Stimulated activated CD8-positive, alpha-beta memory T cell treated with anti-CD3 and anti-CD28 coated beads, Interleukin-4, amount 100 ng/mL, for 4 hours (primary cell): ENCODE measurements around the gene CPEB3.
"Not testable (repeated sequence)": the region's sequence is repeated elsewhere in the genome, so short reads cannot be mapped to it uniquely, and the experiment has no call there.

Source experiments
- DNase-seq, 2 donors: peaks; one replicate each; pipeline ENCODE4 v3.0.0-alpha.2; 2020; ENCODE audit warnings: low read depth in 2 of 2, low spot score in 1 of 2

CPEB3 gene

GRCh38 chr10:92290837-92291615 lies at the start of gene CPEB3, which contains the start of gene MARCHF5:
CPEB3 (minus strand) TSS chr10:92291078; CDS start chr10:92240350, 50,728 bp downstream.
MARCHF5 (plus strand) TSS chr10:92291167; CDS start chr10:92291495, 328 bp downstream.
- DNase-seq: peak; percentile 68 to 81

DNA sequence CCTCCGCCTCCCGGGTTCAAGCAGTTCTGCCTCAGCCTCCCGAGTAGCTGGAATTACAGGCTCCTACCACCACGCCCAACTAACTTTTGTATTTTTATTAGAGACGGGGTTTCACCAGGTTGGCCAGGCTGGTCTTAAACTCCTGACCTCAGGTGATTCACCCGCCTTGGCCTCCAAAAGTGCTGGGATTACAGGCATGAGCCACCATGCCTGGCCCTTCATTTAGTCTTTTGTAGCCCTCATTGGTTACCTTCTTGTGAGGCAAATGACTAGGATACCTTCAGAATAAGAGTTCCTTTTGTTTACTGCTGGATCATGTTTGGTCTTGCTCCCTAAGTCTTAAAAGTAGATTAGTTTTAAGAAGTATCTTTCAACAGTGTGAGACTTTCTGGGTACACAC lies 39.0 kb upstream of the CPEB3 start:
- DNase-seq: not testable (repeated sequence)

- DNase-seq: no peak
These were observed 38.1 kb upstream of the CPEB3 start for GRCh38 chr10:92328993-92329392.

- DNase-seq: no peak
These were observed 36.9 kb upstream of the CPEB3 start for GRCh38 chr10:92327445-92328433.

DNA sequence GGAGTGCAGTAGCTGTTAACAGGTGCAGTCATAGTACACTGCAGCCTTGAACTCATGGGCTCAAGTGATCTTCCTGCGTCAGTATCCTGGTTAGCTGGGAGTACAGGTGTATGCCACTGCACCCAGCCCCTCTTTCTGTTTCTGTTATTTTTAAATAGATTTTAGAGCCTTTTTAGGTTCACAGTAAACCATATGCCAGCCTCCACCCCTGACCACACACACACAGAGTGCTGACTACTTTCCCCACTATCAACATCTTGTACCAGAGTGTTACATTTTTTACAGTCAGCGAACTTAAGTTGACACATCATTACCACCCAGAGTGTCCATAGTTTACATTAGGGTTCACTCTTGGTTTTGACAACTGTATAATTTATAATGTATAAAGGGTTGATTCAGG lies 32.2 kb upstream of the CPEB3 start:
- DNase-seq: no peak

- DNase-seq: no peak
These were observed 25.7 kb upstream of the CPEB3 start for GRCh38 chr10:92316610-92317009.

DNA sequence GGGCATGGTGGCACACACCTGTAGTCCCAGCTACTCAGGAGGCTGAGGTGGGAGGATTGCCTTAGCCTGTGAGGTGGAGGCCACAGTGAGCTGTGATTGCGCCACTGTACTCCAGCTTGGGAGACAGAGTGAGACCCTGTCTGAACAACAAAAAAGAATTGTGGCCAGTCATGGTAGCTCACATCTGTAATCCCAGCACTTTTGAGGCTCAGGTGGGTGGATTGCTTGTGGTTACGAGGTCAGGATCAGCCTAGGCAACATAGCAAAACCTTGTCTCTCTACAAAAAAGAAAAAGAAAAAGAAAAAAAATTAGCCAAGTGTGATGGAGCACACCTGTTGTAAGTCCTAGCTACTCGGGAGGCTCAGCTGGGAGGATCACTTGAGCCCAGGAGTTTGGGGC lies 22.9 kb upstream of the CPEB3 start:
- no peak for DNase-seq

- no peak for DNase-seq
These were observed 18.4 kb upstream of the CPEB3 start for GRCh38 chr10:92309272-92309671.

DNA sequence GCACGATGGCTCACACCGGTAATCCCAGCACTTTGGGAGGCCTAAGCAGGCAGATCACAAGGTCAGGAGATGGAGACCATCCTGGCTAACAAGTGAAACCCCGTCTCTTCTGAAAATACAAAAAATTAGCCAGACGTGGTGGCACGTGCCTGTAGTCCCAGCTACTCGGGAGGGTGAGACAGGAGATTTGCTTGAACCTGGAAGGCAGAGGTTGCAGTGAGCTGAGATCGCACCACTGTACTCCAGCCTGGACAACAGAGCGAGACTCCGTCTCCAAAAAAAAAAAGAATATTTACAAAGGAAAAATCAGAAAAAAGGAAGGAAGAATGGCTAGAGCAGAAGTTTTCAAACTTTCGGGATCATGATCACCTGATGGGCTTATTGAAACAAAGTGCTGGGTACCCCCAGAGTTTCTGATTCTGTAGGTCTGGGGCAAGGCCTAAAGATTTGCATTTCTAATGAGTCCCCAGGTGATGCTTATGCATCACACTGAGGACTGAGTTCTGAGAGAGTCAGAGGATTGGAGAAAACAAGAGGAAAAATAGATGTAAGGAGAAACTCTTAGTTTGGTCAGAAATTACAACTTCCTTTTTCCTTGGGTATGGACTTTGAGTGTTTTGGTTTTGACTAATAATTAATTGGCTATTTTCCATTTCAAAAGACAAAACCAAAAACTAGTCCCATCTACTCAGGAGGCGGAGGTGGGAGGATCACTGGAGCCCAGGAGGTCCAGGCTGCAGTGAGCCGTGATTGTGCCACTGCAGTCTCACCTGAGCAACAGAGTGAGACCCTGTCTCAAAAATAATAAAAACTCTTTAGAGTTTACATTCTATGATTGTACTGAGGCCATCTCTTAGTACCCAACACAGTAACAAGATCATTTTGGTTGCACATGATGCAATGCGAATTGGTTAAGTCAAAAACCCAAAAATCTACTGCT lies 14.5 kb upstream of the CPEB3 start:
- no peak for DNase-seq

DNA sequence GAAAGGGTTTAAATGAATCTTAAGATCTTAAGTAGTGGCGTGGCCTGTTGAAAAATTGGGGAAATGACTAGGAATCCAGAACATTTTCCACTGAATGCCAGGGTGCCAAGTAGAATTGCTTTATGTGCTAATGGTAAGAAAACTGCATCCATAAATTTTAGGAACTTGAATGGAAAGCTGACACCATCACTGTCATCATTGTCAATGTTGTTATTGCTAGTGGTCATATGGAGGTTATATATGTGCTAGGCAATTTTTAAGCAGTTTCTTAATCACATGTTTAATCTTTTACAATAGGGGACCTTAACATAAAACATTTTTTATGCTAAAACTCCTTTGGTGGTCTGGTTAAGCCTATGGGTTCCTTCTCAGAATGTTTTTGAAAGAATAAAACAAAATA lies 13.2 kb upstream of the CPEB3 start:
- DNase-seq: no peak

GRCh38 chr10:92303096-92303495 lies 12.2 kb upstream of the CPEB3 start:
- DNase-seq: no peak

- DNase-seq: no peak
These were observed 7.6 kb upstream of the CPEB3 start for GRCh38 chr10:92298487-92298886.

DNA sequence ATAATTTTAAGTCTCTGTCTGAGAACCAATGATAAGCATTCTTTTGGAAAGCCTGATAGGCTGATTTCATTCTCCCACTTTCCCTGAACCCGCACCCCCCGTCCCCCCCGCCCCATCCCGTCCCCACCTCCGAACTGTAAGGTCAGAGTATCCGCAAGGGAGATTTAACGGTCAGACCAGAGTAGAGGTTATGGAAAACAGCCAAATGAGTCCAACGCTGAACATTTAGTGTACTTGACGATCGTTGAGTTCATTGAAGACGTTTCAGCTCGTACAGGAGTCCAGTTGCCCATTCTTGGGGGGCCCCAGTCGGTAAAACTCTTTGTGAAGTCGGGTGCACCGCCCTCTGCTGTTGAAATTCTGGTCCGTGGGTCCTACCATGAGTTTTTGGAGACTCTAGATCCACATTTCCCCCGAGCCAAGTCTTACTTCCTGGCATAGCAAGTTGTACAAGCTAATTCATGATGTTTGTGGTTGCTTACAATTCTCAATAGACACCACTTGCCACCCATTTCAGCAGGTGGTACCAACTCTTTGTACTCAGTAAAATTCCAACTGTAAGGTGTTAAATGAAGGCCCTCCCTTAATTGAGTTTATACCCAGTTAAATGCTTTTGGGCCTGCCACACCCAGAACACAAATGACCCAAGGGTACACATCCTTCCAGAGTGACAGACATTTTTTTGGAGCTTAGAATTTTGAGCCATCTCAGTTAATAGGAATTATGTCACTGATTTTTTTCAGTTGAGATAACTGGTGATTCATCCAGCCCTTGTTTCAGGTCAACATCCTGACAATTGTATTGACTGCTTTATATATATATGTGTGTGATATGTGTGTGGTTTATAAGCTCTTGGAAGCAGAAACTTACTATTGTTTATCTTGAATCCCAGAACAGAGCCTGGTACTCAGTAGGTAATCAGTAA lies 1.3 kb upstream of the CPEB3 start:
- no peak for DNase-seq

DNA sequence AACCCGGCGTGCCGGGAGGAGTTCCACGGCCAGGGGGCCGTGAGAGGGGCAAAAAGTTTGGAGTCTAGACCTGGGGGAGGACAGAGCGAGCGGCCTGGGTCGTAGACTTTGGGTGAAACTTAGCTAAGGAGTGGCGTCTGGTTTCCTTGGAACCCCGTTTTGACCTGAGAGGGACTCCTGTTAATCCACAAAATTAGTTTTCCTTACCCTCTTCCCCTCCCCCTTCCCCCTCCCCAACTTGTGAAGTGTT lies 663 bp upstream of the CPEB3 start:
- no peak for DNase-seq

GRCh38 chr10:92290076-92290836 lies 622 bp downstream of the CPEB3 start:
- DNase-seq: peak in 1 of 2 donors; percentile 13

DNA sequence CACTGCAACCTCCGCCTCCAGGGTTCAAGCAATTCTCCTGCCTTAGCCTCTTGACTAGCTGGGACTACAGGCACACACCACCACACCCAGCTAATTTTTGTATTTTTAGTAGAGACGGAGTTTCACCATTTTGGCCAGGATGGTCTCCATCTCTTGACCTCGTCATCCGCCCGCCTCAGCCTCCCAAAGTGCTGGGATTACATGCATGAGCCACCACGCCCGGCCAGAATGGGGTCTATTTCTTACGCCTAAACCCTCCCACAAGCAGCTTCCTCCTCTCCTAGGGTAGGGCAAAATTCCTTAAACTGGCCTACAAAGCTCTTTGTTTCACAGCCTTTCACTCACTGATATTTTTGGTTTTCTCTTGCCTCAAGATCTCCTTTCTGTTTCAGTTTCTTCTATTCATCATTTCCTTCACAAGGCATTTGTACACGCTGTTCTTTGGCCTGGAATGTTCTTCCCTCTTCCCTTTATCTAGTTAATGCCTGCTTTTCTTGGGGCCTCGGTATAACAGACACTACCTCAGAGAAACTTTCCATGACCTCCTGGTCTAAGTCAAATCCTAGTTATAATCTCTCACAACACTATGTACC lies 6.7 kb downstream of the CPEB3 start:
- no peak for DNase-seq

- DNase-seq: no peak
These were observed 11.7 kb downstream of the CPEB3 start for GRCh38 chr10:92278996-92279696.

DNA sequence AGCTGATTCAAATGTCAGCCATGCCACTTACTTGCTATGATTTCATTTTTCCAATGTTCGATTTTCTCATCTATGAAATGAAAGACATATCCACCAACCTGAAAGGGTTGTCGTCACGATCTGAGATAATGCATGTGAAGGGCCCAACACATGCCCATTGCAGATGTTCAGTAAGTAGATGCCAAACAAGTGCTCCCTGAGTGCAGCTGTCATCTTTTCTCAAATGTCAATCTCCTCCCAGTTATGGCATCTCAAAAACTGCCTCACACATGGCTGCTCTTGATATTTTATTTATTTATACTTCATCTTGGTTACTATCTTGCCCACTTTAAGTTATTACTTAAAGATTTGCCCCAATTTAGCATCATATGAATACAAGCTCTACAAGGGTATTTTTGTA lies 16.8 kb downstream of the CPEB3 start:
- no peak for DNase-seq
